ENCODE results near the gene RBMS3.
"Not testable (repeated sequence)": the region's sequence is repeated elsewhere in the genome, so short reads cannot be mapped to it uniquely, and the experiment has no call there.

RBMS3 gene

DNA sequence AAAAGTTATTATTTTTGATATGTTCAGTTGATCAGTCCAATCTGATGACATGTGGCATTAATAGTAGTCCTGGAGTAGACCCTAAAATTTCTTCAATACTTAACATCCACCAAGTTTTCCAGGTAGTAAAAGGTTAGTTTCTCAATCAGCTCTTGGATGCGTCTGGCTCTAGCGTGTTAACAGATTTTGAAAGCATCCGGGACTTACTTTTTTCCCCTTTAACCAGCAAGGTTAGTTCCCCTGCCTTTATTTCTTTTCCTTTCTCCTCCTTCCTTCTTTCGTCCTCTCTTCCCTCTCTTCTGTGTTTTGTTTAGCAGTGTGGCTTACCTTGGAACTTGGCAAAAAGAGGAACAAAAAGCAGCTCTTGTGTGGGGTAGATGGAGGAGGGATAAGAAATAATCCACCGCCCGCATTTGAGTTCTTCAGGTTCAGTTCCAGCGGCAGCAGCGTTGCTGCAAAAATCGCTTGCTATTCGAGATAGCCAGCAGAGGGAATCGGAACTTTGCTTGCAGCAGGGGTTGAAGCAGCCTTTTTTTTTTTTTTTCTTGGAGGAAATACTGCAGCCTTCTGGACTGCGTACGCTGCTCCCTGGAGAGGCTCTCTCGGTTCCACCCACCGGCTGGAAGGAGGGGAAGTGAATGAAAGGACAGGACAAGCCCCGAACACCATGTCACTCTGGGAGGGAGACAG, at the start of gene RBMS3:
Gene RBMS3 (plus strand): TSS at position 668 of the 690 bp plus-strand sequence.
- DNase-seq (ENCODE audit: low spot score), result peak; percentile 90

DNA sequence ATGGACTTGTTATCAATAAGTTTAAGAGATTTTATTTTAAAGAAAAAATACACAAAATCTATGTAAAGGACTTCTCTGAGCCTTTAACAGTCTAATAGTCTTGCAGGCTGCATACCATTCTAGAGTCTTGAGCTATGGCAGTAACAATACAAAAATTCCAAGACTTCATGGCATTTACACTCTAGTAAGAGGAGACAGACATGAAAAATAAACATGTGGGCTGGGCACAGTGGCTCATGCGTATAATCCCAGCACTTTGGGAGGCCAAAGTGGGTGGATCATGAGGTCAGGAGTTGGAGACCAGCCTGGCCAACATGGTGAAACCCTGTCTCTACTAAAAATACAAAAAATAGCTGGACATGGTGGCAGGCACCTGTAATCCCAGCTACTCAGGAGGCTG, 47.7 kb upstream of the RBMS3 start:
- not testable (repeated sequence) for DNase-seq (ENCODE audit: low spot score)

DNA sequence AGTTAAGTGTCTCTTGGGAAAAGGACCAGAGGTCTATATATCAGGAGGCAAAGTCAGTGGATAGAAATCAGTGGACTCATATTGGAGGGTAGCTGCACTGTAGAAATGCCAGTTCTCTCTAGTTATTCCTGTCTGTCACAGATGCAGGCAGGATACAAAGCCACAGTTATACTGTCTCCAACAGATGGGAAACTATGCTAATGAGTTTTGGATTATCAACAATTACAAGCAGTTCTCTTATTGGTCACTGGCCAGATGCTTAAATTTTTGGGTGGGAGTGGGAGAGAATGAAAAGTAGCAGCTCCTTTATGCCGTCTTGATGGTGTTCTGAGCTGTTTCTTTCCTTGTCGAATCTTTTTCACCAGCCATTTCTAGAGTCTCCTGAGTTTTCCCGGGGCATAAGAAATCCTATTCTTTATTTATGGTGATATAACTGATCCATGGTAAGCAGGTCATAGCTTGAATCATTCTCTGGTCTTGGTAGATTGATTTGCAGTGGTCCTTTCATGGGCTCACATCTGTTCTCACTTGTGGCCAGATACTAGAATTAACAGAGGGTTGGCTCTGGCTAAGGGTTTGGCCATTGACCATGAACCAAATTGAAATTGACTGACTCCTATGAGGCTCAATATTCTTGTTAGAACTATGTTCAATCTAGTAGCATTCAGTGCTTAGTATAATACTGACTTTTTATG, 44.6 kb upstream of the RBMS3 start:
- no peak for DNase-seq (ENCODE audit: low spot score)

DNA sequence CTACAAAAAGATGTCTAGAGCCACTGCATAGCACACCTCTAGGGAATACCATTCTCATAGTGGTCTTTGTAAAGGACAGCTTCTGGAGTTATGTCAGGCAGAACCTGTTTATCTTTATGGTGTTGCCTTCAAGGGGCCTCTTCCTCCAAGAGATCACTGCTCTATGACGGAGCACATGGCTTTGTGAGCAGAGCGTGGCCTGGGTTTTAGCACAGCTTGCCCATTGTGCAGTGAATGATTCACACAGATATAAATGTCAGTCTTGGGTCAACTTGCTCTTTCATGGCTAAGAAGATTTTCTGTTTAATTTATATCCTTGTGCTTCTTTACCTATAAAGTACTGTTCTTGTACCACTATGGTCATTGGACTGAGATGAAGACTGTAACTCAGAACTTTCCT, 41.5 kb upstream of the RBMS3 start:
- peak; percentile 74 for DNase-seq (ENCODE audit: low spot score)

DNA sequence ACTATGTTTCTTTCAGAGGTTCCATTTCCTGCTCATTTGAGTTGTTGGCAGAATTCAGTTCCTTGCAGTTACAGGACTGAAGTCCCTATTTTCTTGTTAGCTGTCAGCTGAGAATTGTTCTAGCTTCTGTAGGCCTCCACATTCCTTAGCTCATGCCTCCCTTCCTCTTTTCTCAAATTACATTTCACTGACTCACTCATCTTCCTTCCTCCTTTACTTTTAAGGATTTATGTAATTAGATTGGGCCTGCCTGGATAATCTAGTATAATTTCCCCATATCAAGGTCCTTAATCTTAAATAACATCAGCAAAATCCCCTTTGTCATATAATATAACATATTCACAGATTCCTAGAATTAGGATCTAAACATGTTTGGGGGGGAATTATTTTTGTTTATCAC, 40.6 kb upstream of the RBMS3 start:
- peak; percentile 29 for DNase-seq (ENCODE audit: low spot score)

DNA sequence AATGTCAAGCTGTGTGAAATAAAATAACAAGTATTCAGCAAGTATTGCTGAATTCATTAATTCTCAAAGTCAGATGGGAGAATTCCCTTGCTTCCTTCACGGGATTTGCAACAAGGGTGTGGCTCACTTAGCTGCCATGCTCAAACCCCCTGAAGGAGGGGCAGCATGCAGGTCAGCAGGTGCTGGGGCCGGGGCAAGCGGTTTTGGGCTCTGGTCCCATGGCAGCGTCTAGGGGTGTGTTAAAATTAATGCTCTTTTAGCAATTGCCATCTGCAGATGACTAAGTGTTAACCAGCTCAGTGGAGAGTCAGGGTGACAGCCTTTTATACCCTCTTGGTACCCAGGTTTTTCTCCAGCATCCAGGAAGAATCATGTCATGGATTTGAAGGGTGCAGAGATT, 40.0 kb upstream of the RBMS3 start:
- DNase-seq (ENCODE audit: low spot score), result no peak

DNA sequence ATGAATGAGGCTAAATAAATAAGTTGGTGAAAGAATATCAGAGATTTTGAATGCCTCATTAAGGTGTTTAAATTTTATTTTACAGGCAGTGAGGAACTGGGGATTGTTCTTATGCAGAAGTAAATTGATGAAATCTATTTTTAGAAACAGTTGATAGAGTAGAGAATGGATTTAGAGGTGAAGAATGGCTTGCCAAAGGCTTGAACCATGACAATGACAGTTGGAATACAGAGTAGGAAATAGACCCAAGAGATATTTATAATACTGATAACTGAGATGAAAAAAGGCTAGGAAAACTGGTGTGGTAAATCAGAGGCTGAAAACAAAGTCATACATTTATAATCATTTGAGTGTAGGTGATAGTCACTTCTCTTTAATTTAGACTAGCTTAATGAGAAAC, 39.0 kb upstream of the RBMS3 start:
- no peak for DNase-seq (ENCODE audit: low spot score)

DNA sequence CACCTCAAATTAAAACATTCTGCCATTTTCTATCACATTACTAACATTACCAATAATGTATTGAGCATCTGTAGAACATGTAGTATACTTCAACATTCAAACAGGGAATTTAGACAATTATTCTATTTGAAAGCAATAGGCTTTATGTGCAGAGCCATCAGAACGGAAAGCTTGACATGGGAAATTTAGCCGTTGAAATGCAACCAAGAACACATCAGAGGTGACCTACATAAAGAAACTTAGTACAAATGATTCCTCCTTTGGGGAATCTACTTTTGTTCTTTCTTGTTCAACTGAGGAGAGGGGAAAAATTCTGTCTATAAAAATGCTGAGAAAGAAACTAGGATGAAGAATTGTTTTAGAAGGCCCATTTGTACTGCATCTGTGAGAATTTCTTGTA, 38.6 kb upstream of the RBMS3 start:
- no peak for DNase-seq (ENCODE audit: low spot score)

DNA sequence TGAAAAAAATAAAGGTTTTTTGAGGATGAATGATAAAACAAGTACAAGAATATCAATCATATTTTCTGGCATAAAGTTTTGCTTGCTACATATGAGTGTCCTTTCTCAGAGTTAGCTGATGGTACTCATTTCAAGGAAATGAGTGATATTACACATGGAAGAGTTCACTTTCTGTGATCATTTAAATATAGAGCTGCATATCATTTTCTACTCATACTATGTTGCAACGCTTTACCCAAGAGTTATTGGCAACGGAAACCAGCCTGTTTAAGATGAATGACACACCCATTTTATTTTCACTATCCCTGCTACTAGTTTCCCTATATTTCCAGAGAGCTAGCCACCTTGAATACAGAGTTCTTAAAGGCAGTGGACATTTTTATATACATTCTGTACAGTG, 35.4 kb upstream of the RBMS3 start:
- no peak for DNase-seq (ENCODE audit: low spot score)

DNA sequence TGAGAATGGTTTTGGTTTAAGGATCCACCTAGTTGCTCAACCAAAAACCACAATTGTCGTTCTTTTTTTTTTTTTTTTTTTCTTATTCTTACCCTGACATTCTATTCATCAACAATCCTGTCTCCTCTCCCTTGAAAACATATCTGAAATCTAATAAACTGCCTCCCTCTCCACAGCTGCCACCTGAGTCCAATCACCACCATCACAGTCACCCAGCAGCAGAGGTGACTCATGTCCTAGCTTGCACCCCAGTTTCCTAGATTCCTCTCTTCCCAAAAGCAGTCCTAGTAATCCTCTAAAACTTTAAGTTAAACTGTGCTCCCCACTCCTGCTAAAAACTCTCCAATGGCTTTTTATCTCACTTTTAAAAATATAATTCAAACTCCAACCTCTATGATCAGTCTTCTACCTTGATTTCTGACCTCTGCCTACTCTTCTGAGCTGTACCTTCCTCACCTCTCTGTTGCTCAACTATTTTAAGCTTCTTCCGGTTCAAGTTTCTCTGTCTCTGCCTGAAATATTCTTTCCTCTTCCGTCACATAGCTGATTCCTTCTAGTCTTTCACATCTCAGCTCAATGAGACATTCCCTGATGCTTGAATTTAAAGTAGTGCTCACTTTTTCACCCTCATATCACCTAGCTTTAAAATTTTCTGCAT, 33.7 kb upstream of the RBMS3 start:
- no peak for DNase-seq (ENCODE audit: low spot score)

DNA sequence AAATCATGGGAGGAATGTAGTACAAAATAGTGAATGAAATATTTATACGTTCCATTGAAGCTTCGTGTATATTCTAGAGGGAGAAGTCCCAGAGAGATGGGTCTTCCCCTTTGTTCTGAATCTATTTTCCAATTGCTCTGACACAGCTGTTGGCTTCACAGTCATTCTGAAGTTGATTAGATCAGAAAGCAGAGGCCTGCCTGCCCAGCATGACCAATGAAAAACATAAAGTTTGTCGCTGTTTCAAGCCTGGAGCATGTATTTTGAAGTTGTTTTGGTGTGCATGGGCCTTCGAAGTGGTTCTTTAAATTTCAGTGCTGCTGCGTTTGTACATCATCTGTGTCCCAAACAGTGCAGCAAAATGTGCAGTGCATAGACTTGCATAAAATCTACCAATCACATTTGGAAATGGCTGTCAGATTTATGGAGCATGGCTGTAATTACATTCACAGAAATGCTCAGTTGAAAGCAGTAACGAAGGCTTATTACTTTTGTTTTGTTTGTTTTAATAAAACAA, 31.0 kb upstream of the RBMS3 start:
- DNase-seq (ENCODE audit: low spot score), result no peak

DNA sequence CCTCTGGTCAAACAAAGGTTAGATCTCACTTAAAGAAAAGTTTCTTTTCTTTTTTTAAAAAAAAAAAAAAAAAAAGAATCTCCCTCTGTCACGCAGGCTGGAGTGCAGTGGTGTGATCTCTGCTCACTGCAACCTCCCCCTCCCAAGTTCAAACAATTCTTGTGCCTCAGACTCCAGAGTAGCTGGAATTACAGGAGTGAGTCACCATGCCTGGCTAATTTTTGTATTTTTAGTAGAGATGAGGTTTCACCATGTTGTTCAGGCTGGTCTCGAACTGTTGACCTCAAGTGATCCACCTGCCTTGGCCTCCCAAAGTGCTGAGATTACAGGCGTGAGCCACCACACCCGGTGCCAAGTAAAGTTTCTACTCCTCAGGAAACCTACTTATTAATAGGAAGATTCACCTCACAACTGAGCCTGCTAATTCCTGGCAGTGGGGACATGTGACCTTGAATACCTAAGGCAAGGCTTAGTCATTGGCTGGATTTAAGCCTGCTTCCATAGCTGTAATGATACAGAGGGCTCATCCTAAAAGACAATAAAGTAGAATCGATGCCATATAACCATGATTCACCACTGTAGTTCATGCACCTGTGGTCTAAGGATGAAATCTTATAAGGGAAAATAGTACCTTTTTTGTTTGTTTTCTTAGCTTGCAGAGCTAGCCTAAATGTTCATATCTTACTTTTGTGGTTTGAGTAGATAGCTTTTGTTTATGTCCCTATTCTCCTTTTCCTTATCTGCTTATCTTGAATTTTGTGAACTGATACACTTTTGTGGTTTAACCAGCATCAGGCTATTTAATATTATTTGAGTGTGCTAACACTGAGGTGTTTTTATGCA, 24.8 kb upstream of the RBMS3 start:
- DNase-seq (ENCODE audit: low spot score), result no peak

DNA sequence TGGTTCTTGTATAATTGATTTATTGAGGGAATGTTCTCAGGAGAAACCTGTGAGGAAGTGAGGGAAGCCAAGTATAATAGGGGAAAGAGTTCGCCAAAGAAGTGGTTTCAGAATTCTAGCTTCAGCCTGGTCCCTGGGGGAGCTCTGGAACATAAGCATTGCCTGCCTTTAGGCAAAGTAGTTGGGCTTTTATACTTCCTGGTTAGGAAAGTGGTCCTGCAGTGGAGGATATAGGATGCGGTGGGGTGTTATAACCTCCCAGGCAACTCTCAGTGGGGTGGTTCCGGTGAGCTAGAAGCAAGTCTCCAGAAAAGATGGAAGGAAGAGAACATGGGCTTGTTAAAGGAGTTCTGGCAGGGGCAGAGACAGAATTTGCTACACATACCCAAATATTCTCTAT, 22.7 kb upstream of the RBMS3 start:
- no peak for DNase-seq (ENCODE audit: low spot score)

DNA sequence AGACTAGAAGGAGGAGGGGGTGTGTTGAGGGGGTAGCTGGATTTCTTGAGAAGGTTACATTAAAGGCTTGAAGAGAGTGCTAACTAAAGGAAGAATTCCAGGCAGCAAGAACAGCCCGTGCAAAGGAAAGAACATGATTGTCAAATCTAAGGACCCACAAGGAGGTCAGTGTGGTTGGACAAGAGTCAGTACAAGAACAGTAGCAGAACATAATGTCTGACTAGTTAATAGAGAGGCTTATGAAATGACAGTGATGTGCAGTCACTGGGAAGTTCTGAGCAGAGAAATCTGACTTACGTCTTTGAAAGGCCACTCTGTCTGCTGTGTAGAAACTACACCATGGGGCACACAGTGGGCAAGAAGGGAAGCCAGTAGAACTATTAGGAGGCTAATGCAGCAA, 19.8 kb upstream of the RBMS3 start:
- DNase-seq (ENCODE audit: low spot score), result no peak

DNA sequence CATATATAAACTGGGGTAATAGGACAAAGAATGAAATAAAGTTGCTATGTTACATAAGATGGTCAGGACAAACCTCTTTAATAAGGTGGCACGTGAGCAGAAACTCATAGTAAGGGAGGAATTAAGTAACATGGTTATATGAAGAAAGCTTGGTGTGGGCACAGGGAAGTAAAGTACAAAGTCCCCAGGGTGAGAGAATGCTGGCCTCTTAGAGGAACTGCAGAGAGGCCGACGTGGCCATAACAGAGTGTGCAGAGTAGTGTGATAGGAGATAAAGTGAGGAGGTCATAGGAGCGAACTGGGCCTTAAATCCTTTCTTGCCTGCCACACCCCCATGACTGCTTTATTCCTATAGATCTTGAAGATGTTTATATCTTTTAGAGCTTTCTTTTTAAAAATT, 17.4 kb upstream of the RBMS3 start:
- no peak for DNase-seq (ENCODE audit: low spot score)

DNA sequence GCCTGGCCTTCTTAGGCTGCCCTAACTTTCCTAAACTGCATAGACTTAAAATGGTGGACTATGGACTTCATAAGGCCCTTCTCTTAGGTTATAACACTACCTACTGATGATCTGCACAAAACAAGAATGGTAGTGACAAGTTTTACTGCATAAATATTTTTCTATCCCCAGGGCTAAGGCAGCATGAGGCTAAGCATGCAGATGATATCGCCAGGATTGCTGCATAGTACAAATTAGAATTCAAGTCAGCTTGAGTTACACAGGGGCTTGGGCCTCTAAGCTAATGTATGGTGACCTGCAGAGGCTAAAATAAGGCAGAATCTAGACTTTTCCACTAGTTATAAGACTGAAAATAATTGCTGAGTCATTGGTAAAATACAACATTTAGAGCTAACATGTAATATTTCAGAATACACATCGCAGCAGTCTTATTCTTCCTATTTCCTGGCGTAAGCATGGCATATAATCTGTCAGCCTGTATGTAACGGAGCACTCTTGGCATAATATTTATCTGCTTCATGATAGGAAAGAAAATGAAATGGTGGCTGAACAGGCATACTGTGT, 15.3 kb upstream of the RBMS3 start:
- DNase-seq (ENCODE audit: low spot score), result no peak

DNA sequence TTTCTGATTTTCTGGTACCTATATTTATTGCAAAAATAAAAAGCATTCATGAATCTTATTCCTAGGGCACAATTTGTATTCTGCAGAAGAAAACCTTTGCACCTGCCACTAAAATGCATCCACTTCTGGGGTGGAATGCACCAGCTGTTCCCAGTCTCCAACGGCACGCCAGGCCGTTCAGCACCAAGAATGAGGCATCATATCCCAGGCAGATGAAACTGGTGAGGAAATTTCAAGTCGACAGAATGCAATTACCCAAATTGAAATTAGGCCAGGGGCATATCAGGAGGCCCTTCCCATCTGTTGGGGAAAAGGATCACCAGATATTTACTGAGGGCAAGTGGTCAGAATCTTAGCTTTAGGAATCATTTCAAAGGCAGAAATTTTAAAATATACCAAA, 13.6 kb upstream of the RBMS3 start:
- no peak for DNase-seq (ENCODE audit: low spot score)

DNA sequence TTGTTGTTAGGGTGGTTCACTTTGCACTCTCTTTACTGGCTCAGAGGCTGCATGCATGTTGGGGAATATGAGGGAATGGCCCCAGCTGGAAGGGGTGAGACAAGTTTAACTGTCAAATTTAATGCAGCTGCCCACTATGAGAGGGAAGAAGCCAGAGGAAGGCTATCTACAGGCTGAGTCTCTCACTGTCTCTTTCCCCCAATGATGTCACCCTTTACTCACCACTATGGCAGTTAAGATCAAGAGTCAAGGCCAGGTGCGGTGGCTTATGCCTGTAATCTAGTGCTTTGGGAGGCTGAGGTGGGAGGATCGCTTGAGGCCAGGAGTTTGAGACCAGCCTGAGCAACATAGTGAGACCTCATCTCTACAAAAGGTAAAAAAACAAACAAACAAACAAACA, 12.2 kb upstream of the RBMS3 start:
- no peak for DNase-seq (ENCODE audit: low spot score)

DNA sequence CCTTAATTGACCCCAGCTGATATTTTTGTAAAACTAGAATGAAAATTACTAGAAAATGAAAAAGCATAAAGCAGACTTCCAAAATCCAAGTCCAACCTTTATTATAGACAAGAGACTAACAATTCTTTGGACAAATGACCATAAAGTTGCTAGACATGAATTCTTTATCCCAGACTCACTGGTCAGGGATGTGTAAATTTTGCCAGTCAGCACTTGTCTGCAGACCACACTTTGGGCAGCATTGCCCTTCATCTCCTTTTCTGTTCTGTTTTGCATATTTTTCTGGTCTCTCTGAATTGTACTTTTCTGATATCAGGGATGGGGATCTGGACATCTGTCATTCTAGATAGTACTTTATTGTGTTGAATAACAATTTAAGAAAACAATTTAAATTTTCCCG, 10.1 kb upstream of the RBMS3 start:
- no peak for DNase-seq (ENCODE audit: low spot score)

DNA sequence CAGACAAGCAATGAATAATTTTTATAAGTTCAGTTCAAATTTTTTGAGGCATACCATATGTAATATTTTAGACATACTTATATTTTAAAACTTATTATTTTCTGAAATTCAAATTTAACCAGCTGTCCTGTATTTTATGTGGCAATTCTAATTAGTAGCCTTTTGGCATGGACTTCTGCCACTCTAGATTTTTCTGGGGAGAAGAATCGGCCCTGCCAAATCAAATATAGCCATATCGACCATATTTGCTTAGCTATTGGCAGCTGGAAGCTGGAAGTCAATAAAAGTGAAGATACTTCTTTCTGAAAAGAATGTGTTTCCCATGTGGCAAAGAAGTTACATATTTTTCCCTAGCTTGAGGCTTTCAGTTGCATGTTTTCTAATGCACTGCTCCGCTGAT, 9.4 kb upstream of the RBMS3 start:
- no peak for DNase-seq (ENCODE audit: low spot score)

DNA sequence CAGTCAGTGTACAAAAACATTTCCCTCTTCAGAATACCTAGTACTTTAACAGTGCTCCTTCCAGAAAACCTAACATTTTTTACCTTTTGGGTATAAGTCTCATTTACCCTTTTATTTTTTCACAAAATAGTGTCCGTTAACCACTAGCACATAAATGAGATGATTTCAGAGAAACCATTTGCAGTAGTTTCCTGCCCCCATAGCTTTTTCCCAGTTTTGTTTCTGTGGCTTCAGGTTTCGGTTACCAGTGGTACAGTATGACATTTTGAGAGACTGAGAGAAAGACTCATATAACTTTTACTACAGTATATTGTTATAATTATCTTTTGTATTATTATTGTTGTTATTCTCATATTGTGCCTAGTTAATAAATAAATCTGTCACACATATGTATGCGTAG, 6.2 kb upstream of the RBMS3 start:
- DNase-seq (ENCODE audit: low spot score), result no peak

DNA sequence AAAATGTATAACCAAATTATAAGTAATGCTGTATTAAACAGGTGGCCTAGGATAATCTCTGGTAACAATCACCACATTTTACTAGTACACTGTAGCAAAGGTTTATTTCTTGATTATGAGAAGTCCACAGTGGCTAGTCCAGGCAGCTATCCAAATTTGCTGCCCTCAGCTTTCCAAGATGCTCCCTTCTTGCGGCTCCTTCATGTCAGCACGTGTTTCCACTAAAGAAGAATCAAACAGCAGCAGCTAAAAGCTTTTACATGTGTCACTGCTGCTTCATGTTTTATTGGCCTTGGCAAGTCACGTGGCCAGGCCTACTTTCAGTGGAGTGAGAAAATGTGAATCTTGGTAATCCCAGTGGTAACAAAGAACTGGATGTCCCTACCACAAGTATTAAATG, 5.6 kb upstream of the RBMS3 start:
- no peak for DNase-seq (ENCODE audit: low spot score)
